HG03135 (cell line): ENCODE results near the gene CHRNA7.

Experiments
- ATAC-seq: cut with Tn5 transposase; IDR thresholded peaks from one replicate; pipeline ENCODE4 v1.9.1; 2021; ENCODE audit warnings: mild to moderate bottlenecking, moderate library complexity; ENCODE audit not compliant: unreplicated experiment

The CHRNA7 gene

DNA sequence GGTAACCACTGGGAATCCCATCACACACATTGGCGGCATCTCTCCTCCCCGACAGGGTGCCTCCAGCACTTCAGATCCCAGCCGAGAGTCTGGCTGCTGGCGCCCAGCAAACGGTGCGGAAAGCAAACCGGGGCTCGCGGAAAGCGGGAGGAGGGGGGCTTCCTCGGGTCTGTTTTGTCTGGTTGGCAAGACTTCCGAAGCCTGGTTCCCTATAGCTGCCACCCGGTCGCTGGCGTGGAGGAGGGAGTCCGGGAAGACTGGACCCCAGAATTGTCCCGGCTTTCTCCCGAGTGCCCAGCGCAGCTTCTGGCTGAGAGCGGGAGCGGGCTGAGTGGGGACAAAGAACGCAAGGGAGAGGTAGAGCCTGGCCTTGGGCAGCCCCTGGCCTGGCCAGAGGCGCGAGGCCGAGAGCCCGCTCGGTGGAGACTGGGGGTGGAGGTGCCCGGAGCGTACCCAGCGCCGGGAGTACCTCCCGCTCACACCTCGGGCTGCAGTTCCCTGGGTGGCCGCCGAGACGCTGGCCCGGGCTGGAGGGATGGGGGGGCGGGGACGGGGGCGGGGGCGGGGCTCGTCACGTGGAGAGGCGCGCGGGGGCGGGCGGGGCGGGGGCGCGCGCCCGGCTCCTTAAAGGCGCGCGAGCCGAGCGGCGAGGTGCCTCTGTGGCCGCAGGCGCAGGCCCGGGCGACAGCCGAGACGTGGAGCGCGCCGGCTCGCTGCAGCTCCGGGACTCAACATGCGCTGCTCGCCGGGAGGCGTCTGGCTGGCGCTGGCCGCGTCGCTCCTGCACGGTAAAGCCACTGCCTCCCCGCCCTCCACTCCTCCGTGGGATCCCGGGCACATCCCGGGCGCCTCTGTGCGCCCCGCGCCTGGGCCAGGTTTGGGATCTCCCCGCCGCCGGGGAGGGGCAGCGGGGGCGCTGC lies at the start of gene CHRNA7:
CHRNA7 (plus strand) TSS at position 654 of the 920 bp plus-strand sequence; CDS start at position 734, 80 bp downstream.
- ATAC-seq: no peak

DNA sequence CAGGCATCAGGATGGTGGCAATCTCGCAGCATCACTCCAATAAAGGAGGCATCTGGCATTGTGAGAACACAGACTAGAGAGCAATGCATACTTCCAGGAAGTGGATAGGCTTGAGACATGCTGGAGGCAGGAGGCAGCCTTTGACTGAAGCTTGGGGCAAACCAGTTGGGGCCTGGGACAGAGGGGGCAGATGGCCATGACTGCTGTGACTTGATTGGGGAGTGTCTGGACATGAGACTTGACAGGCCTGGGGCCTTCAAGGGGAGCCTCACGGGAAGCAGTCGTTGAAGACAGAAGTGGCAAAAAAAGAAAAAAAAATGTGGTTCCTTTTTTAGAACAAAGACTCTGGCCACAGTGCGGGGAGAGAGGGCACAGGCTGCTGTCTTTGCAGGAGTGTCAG lies 44.7 kb upstream of the CHRNA7 start:
- no peak for ATAC-seq

DNA sequence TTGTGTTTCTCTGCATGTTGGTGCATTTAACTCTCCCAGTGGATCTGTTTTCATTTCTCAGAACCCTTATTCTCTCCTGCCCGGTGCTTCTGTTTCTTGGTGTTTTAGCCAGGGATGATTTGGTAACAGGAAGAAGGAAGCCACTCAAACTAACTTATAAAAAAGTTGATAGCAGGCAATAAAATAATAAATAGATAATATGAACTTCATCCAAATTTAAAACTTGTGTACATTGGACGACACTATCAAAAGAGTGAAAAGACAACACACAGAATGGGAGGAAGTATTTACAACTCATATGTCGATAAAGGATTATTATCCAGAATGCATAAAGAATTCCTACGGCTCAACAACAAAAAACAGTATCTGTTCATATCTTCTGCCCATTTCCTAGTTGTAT lies 37.3 kb upstream of the CHRNA7 start:
- no peak for ATAC-seq

DNA sequence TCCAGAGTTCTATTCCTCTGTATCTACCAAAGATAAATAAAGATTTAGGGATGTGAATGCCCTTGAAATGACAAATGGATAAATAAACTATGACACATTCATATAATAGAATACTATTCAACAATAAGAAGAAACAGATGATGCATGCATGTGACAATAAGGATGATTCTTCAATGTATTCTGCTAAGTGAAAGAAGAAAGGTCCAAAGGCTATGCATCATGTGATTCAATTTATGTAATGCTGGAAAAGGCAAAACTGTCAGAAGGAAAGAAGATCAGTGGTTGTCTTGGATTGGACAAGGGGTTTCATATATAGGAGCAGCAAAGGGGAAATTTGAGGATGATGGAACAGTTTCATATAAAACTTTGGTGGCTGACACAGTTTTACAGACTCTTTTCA lies 32.6 kb upstream of the CHRNA7 start:
- ATAC-seq: no peak

DNA sequence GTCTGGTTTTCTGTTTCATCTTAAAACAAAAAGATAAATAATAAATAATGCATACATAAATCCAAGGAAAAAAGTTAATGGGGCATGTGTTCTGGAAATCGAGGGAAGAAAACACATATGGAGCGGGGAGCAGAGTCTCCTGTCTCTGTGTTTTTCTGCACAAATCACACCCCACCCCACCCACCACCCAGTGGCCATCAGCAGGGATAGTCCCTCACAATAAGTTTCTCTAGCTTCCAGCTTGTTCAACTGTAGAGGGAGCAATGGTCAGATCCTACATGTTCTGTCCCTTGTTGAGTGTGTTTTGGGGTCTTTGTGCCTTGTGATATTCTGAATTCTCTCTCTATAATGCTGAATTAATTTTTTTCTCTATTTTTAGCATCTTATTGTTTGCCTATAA lies 26.8 kb upstream of the CHRNA7 start:
- no peak for ATAC-seq

DNA sequence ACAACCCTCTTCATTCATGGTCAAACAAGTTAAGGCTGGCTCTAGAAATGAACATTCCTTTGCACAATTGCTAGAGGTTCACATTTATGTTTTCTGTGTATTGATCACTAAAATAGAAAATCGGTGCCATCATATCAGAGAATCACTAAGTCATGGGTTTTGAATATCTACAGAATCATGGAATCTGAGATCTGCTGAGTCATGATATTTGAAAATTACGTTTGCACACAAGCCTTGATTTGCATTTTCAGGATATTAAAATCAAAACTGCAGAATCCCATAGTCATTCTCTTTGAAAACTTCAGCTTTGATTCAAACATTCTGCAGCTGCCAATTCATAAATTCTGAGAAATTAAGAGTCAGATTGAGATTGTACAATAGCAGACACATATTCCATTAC lies 26.1 kb upstream of the CHRNA7 start:
- ATAC-seq: no peak

DNA sequence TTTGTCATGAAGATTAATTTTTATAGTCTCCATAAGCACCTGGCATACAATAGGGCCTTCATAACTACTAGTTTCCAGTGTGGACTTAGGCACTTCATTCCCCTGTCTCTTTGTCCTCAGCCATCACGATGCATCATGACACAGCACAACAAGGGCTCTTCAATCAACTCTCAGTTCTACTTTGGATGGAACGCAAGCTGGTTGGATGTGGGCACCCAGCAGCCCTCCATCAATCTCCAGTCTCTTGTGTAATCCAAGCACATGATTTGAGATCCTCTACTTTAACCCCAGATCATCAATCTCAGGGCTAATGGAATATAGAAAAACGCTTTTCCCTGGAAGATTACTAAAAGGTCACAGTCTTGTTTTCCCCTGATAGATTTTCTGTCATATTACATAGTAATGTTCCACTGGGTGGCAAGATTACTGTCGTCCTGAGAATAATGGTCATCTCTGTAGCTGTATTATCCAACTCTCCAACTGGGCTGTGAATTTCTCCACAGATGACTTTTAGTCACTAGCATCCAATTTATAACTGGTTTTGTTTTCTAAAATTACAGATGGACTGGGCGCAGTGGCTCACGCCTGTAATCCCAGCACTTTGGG lies 22.9 kb upstream of the CHRNA7 start:
- no peak for ATAC-seq

DNA sequence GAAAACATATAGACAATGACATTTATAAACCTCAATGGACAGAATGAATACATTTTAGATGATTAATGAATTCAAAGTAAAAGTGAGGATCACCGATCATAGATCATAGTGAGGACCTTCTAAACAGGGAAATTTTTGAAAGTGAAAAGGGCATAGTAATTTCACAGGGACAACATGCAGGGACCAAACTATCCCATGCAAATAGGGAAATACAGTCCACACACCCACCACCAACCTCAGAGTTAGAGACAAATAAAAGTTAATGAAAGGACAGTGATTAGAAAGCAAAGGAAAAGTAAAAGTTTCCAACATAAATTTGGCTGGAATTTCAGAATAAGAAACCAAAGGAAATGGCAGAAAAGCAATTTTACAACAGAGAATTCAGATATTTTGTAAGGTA lies 15.4 kb upstream of the CHRNA7 start:
- ATAC-seq: no peak

DNA sequence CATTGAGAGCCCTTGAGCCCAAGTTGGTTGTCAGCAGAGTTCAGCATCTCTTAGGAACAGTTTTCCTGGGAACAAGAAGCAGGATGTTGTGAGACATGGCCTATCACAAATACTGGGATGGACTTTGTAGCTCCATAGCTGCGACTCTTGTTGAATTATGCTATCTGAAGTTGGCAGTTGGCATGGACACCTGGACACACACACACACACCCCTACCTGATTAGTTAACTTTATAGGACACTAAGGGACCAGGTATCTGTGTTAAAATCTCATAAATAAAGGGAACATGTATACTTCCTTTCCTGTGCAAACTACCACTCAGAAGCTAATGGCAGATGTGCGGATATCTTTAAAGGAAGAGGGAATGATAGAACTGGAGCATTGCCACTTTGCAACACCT lies 10.2 kb upstream of the CHRNA7 start:
- ATAC-seq: no peak

DNA sequence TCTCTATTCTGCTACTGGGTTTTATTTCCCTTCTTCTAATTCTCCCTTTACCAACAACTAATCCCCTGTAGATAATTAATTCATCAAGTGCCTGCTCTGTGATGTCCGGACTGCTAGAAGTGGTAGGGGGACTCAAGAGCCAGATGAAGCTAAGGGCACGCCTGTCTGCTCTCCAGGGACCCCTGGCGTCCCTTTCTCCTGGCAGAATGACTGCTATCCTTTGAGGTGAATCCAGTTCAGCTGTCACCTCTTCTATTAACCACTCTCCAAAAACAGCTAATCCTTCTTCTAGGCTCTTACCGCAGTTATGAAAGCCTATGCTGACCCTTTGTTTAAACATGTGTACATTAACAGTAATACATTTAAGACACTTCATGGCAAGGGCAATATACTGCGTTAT lies 1.4 kb upstream of the CHRNA7 start:
- no peak for ATAC-seq

DNA sequence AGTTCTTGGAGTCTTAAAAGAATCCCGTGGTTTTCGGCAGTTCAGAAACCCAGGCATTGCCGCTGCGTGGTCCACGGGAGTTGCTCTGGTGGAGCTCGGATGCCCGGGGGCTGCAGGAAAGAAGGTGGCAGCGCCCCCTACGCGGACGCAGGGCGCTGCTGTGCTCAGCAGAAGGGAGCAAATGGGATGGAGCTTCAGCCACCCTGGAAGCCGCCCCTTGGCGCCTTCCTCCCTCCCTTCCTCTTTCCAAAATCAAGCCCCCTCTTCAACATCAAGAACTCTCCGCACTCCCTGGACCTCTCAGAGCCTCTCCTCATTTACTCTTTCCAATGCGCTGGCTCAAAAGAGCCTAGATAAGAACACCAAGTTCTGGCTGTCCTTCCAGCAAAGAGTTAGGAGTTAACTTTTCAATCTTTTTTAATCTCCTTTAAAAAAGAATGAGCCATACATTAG lies 880 bp upstream of the CHRNA7 start:
- ATAC-seq: no peak

DNA sequence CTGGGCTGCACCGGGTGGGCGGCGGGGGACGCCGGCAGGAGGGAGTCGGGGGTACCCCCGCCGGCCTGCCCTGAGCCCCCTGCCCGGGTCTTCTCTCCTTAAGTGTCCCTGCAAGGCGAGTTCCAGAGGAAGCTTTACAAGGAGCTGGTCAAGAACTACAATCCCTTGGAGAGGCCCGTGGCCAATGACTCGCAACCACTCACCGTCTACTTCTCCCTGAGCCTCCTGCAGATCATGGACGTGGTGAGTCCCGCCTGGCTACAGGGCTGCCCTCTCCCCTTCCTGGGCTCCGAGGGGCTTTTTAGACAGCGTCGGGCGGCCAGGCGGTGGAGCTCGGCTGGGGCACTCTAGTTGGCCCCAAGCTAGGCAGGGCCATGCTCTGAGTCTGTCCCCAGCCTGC lies 480 bp downstream of the CHRNA7 start:
- no peak for ATAC-seq

DNA sequence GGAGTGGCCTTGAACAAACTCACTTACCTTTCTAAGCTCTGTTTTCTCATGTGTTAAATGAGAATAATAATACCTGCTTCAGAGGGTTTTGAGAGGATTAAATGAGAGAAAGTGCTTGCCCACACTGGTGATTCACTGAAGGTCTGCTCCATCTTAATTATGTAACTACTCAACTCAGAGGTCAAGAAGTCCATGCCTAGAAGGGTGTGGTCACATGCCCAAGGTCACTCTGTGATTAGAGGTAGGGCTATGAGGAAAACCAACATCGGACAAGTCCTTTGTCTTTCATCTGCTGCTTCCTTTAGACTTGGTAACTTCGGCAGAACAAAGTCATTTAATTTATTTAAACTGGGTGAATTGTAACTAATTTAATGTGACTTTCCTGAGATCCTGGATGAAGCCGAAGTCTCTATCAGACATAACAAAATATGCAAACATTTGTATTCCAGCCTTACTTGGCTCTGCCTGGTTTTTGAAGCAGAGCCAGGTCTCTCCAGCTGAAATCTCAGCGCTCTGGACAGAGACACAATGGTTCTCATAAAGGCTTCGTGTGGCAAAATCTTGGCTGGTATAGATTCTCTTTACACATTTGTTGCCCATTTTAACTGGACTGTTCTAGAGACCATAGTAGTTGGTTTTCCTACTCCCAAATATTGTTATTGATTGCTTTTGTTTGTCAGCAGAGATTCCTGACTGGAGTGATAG lies 3.0 kb downstream of the CHRNA7 start:
- no peak for ATAC-seq

DNA sequence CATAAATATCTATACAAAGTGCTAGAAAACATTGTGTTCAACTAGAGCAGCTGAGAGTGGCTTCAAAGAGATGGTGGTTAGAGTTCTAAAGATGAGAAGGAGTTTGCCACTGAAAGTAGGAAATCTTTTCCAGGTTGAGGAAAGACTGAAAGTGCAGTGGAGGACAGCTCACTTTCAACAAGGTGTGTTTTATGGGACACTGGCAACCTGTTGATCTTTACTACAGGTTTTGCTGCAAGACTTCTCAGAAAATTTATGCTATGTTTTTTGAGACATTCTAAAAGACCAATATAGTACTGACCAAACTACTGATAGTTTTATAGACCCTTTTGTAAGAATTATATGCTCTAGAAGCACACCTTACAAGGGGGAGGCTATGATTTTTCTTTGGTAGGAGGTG lies 3.8 kb downstream of the CHRNA7 start:
- no peak for ATAC-seq

DNA sequence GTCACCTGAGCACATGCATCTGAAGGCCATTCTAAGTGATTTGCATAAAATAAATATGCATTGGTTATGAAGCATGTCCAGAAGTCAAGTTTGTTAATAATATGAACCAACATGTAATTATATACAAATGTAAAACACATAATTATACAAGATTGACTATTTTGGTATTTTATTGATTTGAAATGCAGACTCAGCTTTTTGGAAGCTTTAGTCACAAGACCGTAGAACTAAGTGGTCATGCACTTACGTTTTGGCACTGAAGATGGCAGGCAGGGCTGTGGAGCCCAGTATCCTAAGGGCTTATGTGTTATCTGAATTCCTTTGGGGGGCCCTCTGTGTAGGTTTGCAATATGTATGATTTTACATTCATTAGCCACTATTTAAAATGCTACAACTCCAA lies 5.0 kb downstream of the CHRNA7 start:
- ATAC-seq: no peak

DNA sequence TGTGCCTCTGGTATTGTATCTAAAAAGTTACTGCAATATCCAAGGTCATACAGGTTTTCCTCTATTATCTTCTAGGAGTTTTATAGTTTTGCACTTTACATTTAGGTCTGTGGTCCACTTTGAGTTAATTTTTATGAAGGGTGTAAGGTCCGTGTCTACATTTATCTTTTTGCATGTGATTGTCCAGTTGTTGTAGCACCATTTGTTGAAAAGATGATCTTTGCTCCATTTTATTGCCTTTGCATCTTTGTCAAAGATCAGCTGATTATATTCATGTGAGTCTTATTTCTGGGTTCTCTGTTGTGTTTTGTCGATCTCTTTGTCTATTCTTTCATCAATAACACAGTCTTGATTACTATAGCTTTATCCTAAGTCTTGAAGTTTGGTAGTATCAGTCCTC lies 6.7 kb downstream of the CHRNA7 start:
- ATAC-seq: no peak

DNA sequence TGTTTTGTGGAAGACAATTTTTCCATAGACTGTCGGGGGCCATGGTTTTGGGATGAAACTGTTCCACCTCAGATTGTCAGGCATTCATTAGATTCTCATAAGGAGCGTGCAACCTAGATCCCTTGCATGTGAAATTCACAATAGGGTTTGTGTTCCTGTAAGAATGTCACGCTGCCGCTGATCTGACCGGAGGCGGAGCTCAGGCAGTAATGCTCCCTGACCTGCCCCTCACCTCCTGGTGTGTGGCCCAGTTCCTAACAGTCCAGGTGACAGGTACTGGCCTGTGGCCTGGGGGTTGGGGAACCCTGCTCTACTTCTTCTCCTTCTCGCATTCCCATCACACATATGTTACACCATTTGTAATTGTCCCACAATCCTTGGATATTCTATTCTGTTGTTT lies 11.0 kb downstream of the CHRNA7 start:
- ATAC-seq: no peak

DNA sequence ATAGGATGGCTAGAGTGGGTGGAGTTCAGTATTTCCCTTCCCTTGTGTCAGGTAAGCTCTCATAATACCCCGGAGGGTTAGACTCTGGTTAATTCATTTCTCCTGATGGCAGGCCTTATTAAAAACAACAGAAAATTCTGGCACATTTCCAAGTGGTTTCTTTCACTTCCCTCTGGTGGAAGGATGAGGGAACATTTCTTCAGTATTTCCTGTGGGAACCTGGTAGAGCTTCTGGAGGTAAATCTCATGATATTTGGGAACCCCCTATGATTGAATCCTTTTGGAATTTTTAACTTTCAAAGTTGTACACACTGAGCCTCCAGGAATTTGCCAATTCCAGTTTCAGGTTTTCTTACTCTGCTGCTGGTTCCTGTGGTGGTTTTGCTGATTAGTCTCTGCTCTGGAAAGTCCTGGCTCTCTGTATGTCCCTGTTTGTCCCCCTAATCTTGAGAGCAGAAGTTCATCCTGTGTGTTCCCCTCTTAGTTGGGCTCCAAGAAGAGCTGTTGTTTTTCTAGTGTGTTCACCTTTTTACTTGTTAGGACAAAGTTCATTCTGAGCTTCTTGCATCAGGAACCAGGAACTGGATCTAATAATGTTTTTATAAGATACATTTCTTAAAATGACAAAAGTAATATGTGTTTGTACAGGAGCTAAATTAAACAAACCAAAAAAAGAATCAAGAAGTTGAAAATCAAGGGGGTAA lies 12.1 kb downstream of the CHRNA7 start:
- no peak for ATAC-seq

DNA sequence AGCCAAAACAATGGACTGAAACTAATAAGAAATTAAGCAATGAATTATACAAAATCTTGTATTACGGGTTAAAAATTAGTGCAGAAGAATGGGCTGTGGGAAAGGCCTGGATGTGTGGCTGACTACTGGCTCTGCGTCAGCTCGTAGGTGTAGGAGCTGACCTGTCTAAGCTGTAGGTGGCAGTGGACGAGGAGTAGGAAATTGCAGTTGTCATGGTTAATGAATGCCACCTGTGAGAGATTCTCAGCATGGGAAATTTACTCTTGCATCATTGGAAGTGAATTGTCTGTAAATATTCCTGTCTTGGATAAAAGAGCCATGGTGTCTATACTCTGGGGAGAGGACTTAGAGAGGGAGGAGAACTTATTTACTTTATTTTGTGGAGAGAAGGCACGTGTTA lies 23.4 kb downstream of the CHRNA7 start:
- no peak for ATAC-seq

DNA sequence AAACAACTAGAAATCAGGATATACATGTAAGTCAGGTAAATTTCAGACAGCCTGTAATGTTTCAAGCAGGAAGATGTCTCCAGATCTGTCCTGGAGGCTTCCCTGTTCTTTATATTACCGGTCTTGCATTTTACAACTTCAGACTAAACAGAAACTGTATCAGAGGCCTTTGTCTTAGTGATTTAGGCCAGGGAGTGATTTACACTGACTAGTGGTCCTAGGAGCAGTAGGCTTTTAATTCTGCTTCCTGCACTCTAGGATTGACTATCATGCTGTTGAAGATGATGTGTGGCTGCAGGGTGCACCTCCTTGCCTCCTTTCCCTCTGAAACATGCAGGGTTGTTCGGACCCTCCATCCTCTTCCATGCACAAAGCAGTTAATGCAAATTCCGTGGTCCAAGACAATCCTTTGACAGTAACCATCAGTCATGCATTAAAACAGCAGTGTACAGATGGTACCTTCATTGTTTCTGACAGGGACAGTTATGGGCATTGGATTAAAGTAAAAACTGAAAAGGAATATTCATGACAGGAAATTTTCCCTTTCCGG lies 27.6 kb downstream of the CHRNA7 start:
- ATAC-seq: no peak

DNA sequence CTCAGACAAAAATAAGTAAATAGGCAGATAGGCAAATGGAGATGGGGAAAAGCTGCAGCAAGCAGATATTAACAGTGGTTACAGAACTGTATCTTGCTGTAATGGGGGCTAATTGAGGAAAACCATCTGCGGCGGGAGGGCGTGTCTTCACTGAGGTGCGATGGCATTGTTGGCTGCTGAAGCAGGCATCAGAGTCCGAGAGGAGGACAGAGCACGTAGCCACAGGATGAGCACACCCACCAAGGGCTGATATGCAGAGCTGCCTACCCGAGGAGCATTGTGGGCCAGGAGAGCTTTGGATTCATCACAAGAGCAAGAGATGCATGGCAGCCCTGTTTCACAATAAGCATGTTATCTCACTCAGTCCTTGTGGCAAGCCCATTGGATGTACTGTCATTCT lies 30.4 kb downstream of the CHRNA7 start:
- ATAC-seq: no peak
